Spleen (tissue), 11 donors: ENCODE data around the gene SF3A1. TPM values are rescaled to one million over a fixed set of nuclear protein-coding genes. Genes with fewer than 3 reads are reported as not detected.

Source experiments
- DNase-seq: peaks from one replicate; pipeline ENCODE4 v3.0.0-alpha.2; 2020
- H3K27ac ChIP-seq, 8 donors: fragments of 200-600 bp; sonication (generic) in 7 of 8; 1 replicate in 4 of 8; 2 replicates in 4 of 8; pipeline versions ENCODE4 v1.5.0 to v1.8.0; 2016 to 2021; ENCODE audit warnings: inconsistent platforms in 4 of 8, mild to moderate bottlenecking in 4 of 8, moderate library complexity in 1 of 8
- H3K27me3 ChIP-seq, 7 donors: fragments of 200-600 bp; sonication (generic) in 6 of 7; replicated peaks in 1 of 7; 1 replicate in 4 of 7; 2 replicates in 3 of 7; pipeline versions ENCODE4 v1.5.0 to v1.8.0; 2016 to 2021; ENCODE audit warnings: inconsistent platforms in 3 of 7, mild to moderate bottlenecking in 1 of 7
- H3K36me3 ChIP-seq, 6 donors: fragments of 200-600 bp; sonication (generic) in 5 of 6; 1 replicate in 4 of 6; 2 replicates in 2 of 6; pipeline versions ENCODE4 v1.5.0 to v1.8.0; 2016 to 2021; ENCODE audit warnings: inconsistent platforms in 2 of 6
- H3K4me1 ChIP-seq, 6 donors: fragments of 200-600 bp; sonication (generic) in 5 of 6; 1 replicate in 3 of 6; 2 replicates in 3 of 6; pipeline versions ENCODE4 v1.5.0 to v1.8.0; 2016 to 2021; ENCODE audit warnings: inconsistent platforms in 3 of 6
- H3K4me3 ChIP-seq, 8 donors: fragments of 200-600 bp; sonication (generic) in 7 of 8; 1 replicate in 4 of 8; 2 replicates in 4 of 8; pipeline versions ENCODE4 v1.5.0 to v1.8.0; 2016 to 2021; ENCODE audit warnings: inconsistent platforms in 4 of 8, mild to moderate bottlenecking in 4 of 8, moderate library complexity in 2 of 8
- H3K9me3 ChIP-seq, 8 donors: fragments of 200-600 bp; sonication (generic) in 7 of 8; 1 replicate in 4 of 8; 2 replicates in 4 of 8; pipeline versions ENCODE4 v1.5.0 to v1.8.0; 2016 to 2021; ENCODE audit warnings: inconsistent platforms in 4 of 8
- POLR2A ChIP-seq, 3 donors: fragments of 450-650 bp; IDR thresholded peaks; one replicate each; pipeline ENCODE4 v1.5.1; 2017; ENCODE audit warnings: antibody characterized with exemption in 3 of 3, mild to moderate bottlenecking in 1 of 3
- POLR2AphosphoS5 ChIP-seq, 3 donors: sonication (generic); formaldehyde crosslinking; IDR thresholded peaks; one replicate each; pipeline ENCODE4 v1.5.1; 2017; ENCODE audit warnings: antibody characterized with exemption in 3 of 3
- WGBS, 5 donors: extraction: QIAGEN DNeasy Blood & Tissue Kit in 3 of 5; methylation state at CpG; one replicate each; pipeline versions ENCODE4 v1.1.5 to v1.1.7; 2013 to 2018; 5-methylcytosine and 5-hydroxymethylcytosine counted together
- intact Hi-C: fragments of 100-400 bp; cut with DNase I; formaldehyde crosslinking; loops from one replicate; pipeline ENCODE4 v1.15.0; 2023; ENCODE audit warnings: low total_unique reads
- polyA plus RNA-seq, 3 donors: library from polyadenylated mRNA; stranded (reverse); fragments of 200-250 nt; gene quantifications; one replicate each; pipeline ENCODE4 v1.2.1, GENCODE V29; 2013
- total RNA-seq, 7 donors: library from RNA; depleted of rRNA in 3 of 7; stranded (reverse); fragments of >200 nt in 3 of 7; fragmentation: NEBNext Ultra II Directional in 4 of 7; extraction: Animal tissue kit (Norgen Biotek cat#: 25700) in 4 of 7; gene quantifications; one replicate each; pipeline versions ENCODE4 v1.1.0 to v1.2.1, GENCODE V29; 2016 to 2021
- TF ChIP-seq, protein P1 (sequence below), 11 experiments: fragments of 200-600 bp in 7 of 11; fragments of 450-650 bp in 4 of 11; sonication (generic) in 4 of 11; IDR thresholded peaks in 8 of 11; conservative IDR thresholded peaks in 3 of 11; 1 replicate in 7 of 11; 2 replicates in 4 of 11; pipeline versions ENCODE4 v1.4.0 to v1.8.0; 2016 to 2021; ENCODE audit warnings: antibody characterized with exemption in 11 of 11, inconsistent platforms in 4 of 11, mild to moderate bottlenecking in 1 of 11
- donor health status: healthy with polysubstance abuse.
- donor health status: DM: no; HTN: no; CAD: no; lungs with moderate emphysema.
- donor health status: DM: no; HTN: no; CAD: no.
- donor health status: Bipolar disorder and iron deficiency.
- donor health status: healthy.
- donor health status: DM: no; HTN: no; CAD: no.
- donor health status: DM: yes; HTN: yes; CAD: no.

SF3A1 gene
- total and polyA plus RNA-seq, 10 donors, result 14.9 to 223 (median 175) TPM

DNA sequence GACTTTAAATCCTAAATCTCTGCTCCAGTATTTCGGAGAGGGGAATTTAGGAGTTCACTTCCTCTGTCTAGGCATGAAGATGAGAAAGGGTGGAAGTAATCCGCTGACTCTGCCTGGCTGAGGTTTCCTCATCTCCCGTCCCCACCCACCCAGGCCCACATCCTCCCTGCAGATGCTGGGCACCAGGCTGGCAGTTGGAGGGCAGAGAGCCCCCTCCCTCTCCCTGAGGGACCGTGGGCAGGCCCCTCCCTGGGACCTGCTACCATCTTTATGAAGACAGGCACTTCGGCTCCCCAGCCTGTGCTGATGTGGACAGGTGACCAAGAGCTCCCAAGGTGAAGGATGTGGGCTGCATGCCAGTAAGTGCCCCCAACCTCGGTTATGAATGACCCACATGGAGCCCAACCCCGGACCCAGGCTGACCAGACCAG, 74.1 kb downstream of the SF3A1 start:
- WGBS, 5 donors, result 18 to 36% (median 26%) methylated on average over 3 to 7 of the region's 7 CpGs
- Histone ChIP-seq H3K27me3 (peaks cover 0 to 20% (median 0%) of the 10 kb centered on the region in 7 donors), H3K36me3 (peaks cover 0 to 30% (median 10%) of the 10 kb centered on the region in 6 donors), H3K4me3 (no peak overlapping the region), H3K4me1 (peaks cover 10 to 61% (median 42%) of the 10 kb centered on the region in 6 donors), H3K27ac (no peak overlapping the region), H3K9me3 (no peaks in the 10 kb centered on the region)
- TF ChIP-seq POLR2AphosphoS5 (IDR thresholded peaks at IDR 0.05) (peak in 1 of 3 donors; percentile 19), POLR2A (IDR thresholded peaks at IDR 0.05) (no peak)
- TF ChIP-seq, protein P1, sequence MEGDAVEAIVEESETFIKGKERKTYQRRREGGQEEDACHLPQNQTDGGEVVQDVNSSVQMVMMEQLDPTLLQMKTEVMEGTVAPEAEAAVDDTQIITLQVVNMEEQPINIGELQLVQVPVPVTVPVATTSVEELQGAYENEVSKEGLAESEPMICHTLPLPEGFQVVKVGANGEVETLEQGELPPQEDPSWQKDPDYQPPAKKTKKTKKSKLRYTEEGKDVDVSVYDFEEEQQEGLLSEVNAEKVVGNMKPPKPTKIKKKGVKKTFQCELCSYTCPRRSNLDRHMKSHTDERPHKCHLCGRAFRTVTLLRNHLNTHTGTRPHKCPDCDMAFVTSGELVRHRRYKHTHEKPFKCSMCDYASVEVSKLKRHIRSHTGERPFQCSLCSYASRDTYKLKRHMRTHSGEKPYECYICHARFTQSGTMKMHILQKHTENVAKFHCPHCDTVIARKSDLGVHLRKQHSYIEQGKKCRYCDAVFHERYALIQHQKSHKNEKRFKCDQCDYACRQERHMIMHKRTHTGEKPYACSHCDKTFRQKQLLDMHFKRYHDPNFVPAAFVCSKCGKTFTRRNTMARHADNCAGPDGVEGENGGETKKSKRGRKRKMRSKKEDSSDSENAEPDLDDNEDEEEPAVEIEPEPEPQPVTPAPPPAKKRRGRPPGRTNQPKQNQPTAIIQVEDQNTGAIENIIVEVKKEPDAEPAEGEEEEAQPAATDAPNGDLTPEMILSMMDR (IDR thresholded peaks at IDR 0.05 in 8 of 11, conservative IDR thresholded peaks at IDR 0.05 in 3 of 11), result no peak
- DNase-seq, result no peak
- intact Hi-C loops, result loop anchor here (10.0 kb wide), 1 partner anchor 178 kb away; no protein-coding TSS in a partner anchor

Other genes with a start within 250 kb of the SF3A1 start
- gene LIF, start 110.1 kb downstream of the SF3A1 start, total RNA-seq, result 1 to 10 TPM in 3 of 7 donors, under 1 TPM in 2, not detected in 2; 0.32 to 3.2 (median 2.3) TPM
- under 1 TPM; 0.21 to 0.77 (median 0.24) TPM for gene LIF, start 110.1 kb downstream of the SF3A1 start, polyA plus RNA-seq
- gene OSM, start 90.0 kb downstream of the SF3A1 start, total RNA-seq, result 10 to 100 TPM in 2 of 7 donors, 1 to 10 TPM in 5; 2.1 to 16.8 (median 4.5) TPM
- 1 to 10 TPM; 1.2 to 2.1 (median 1.7) TPM for gene OSM, start 90.0 kb downstream of the SF3A1 start, polyA plus RNA-seq
- 10 to 100 TPM in 5 of 7 donors, 1 to 10 TPM in 2; 7.4 to 18.9 (median 14.6) TPM for gene CASTOR1, start 67.4 kb downstream of the SF3A1 start, total RNA-seq
- gene CASTOR1, start 67.4 kb downstream of the SF3A1 start, polyA plus RNA-seq, result 10 to 100 TPM in 2 of 3 donors, 1 to 10 TPM in 1; 5.6 to 12.8 (median 12.0) TPM
- 10 to 100 TPM; 26.8 to 46.4 (median 34.3) TPM for gene TBC1D10A, start 30.0 kb downstream of the SF3A1 start, total RNA-seq
- 10 to 100 TPM; 21.1 to 37.4 (median 22.1) TPM for gene TBC1D10A, start 30.0 kb downstream of the SF3A1 start, polyA plus RNA-seq
- gene CCDC157, start 113 bp upstream of the SF3A1 start, total RNA-seq, result 1 to 10 TPM; 2.1 to 8.1 (median 3.5) TPM
- gene CCDC157, start 113 bp upstream of the SF3A1 start, polyA plus RNA-seq, result 1 to 10 TPM; 2.5 to 4.6 (median 3.9) TPM
- gene RNF215, start 30.5 kb upstream of the SF3A1 start, total RNA-seq, result 10 to 100 TPM; 10.2 to 19.5 (median 15.9) TPM
- 10 to 100 TPM in 1 of 3 donors, 1 to 10 TPM in 2; 6.5 to 11.0 (median 8.3) TPM for gene RNF215, start 30.5 kb upstream of the SF3A1 start, polyA plus RNA-seq
- 1 to 10 TPM in 6 of 7 donors, under 1 TPM in 1; 0.52 to 6.1 (median 2.4) TPM for gene SEC14L2, start 40.1 kb upstream of the SF3A1 start, total RNA-seq
- 1 to 10 TPM in 1 of 3 donors, under 1 TPM in 2; 0.54 to 1.5 (median 0.96) TPM for gene SEC14L2, start 40.1 kb upstream of the SF3A1 start, polyA plus RNA-seq
- 10 to 100 TPM in 6 of 7 donors, 1 to 10 TPM in 1; 9.9 to 36.8 (median 15.4) TPM for gene MTFP1, start 68.9 kb upstream of the SF3A1 start, total RNA-seq
- gene MTFP1, start 68.9 kb upstream of the SF3A1 start, polyA plus RNA-seq, result 10 to 100 TPM; 16.9 to 30.4 (median 26.4) TPM
- gene SEC14L3, start 115.1 kb upstream of the SF3A1 start, total RNA-seq, result not detected
- not detected for gene SEC14L3, start 115.1 kb upstream of the SF3A1 start, polyA plus RNA-seq
- 1 to 10 TPM in 3 of 7 donors, under 1 TPM in 4; 0.18 to 1.6 (median 0.68) TPM for gene SEC14L4, start 148.8 kb upstream of the SF3A1 start, total RNA-seq
- under 1 TPM; 0.03 to 0.29 (median 0.07) TPM for gene SEC14L4, start 148.8 kb upstream of the SF3A1 start, polyA plus RNA-seq
- gene SEC14L6, start 189.8 kb upstream of the SF3A1 start, total RNA-seq, result under 1 TPM in 5 of 7 donors, not detected in 2; 0.16 to 0.56 (median 0.23) TPM
- under 1 TPM; 0.03 to 0.06 (median 0.04) TPM for gene SEC14L6, start 189.8 kb upstream of the SF3A1 start, polyA plus RNA-seq
- 1 to 10 TPM in 1 of 7 donors, under 1 TPM in 1, not detected in 5; 0.69 to 2.1 TPM for gene GAL3ST1, start 217.8 kb upstream of the SF3A1 start, total RNA-seq
- gene GAL3ST1, start 217.8 kb upstream of the SF3A1 start, polyA plus RNA-seq, result under 1 TPM; 0.15 to 0.51 (median 0.17) TPM
- gene PES1, start 235.0 kb upstream of the SF3A1 start, total RNA-seq, result 10 to 100 TPM; 39.0 to 61.5 (median 49.5) TPM
- gene PES1, start 235.0 kb upstream of the SF3A1 start, polyA plus RNA-seq, result 10 to 100 TPM; 45.4 to 72.7 (median 49.0) TPM